ENCODE results near the gene TCAIM.
A peak's percentile ranks its signal among the peaks of the same experiment; 100 is the strongest.

Gene TCAIM

GRCh38 chr3:44338010-44338827 lies at the start of gene TCAIM (continued):
- TF ChIP-seq PRDM6 (tag by site-specific recombination; IDR thresholded peaks at IDR 0.05) (no peak), TRIM28 (IDR thresholded peaks at IDR 0.05; ENCODE audit: borderline replicate concordance, low read length) (peak; percentile 80; the same call in 1 of the 2 replicates), ZNF221 (tag by site-specific recombination; IDR thresholded peaks at IDR 0.05; ENCODE audit: borderline replicate concordance) (no peak), EGR2 (tag by site-specific recombination; IDR thresholded peaks at IDR 0.05; ENCODE audit: low read depth) (peak; percentile 25; the same call in 1 of the 2 replicates), ZNF266 (tag by site-specific recombination; IDR thresholded peaks at IDR 0.05; ENCODE audit: low read depth) (no peak), ZBTB6 (tag by site-specific recombination; IDR thresholded peaks at IDR 0.05) (no peak), YY2 (tag by site-specific recombination; IDR thresholded peaks at IDR 0.05) (no peak), ZNF148 (tag by site-specific recombination; IDR thresholded peaks at IDR 0.05; ENCODE audit: borderline replicate concordance) (no peak), KLF7 (tag by site-specific recombination; IDR thresholded peaks at IDR 0.05; ENCODE audit: borderline replicate concordance) (peak; percentile 54; the same call in 1 of the 2 replicates), ZNF677 (tag by site-specific recombination; IDR thresholded peaks at IDR 0.05) (no peak), ZNF202 (tag by site-specific recombination; IDR thresholded peaks at IDR 0.05; ENCODE audit: borderline replicate concordance) (no peak), TCF7L2 (IDR thresholded peaks at IDR 0.05; ENCODE audit: borderline replicate concordance, low read depth, low read length) (no peak), OVOL3 (tag by site-specific recombination; IDR thresholded peaks at IDR 0.05) (no peak), ZNF596 (tag by site-specific recombination; IDR thresholded peaks at IDR 0.05) (no peak), ZNF571 (tag by site-specific recombination; IDR thresholded peaks at IDR 0.05) (no peak), ZNF670 (tag by site-specific recombination; IDR thresholded peaks at IDR 0.05; ENCODE audit: low read depth) (no peak), ZNF394 (tag by site-specific recombination; IDR thresholded peaks at IDR 0.05; ENCODE audit: borderline replicate concordance) (no peak; the same call in 1 of the 2 replicates), ZNF121 (tag by site-specific recombination; IDR thresholded peaks at IDR 0.05) (no peak), ZNF140 (tag by site-specific recombination; IDR thresholded peaks at IDR 0.05) (no peak), ZNF510 (tag by site-specific recombination; IDR thresholded peaks at IDR 0.05; ENCODE audit: insufficient replicate concordance) (no peak), ZNF214 (tag by site-specific recombination; IDR thresholded peaks at IDR 0.05; ENCODE audit: borderline replicate concordance) (no peak), GLIS1 (tag by site-specific recombination; IDR thresholded peaks at IDR 0.05) (peak; percentile 77), SP3 (tag by site-specific recombination; IDR thresholded peaks at IDR 0.05) (peak; percentile 59; the same call in 1 of the 2 replicates), ZNF791 (tag by site-specific recombination; IDR thresholded peaks at IDR 0.05) (no peak), ZNF561 (tag by site-specific recombination; IDR thresholded peaks at IDR 0.05; ENCODE audit: borderline replicate concordance) (no peak), ZNF354C (tag by site-specific recombination; IDR thresholded peaks at IDR 0.05; ENCODE audit: borderline replicate concordance, low read depth) (no peak), ZNF785 (tag by site-specific recombination; IDR thresholded peaks at IDR 0.05) (0 out of 2 replicates have a peak, but pooled peaks have one; percentile 36), ZNF146 (tag by site-specific recombination; IDR thresholded peaks at IDR 0.05) (no peak), ZNF792 (tag by site-specific recombination; IDR thresholded peaks at IDR 0.05) (no peak), ZNF521 (tag by site-specific recombination; IDR thresholded peaks at IDR 0.05) (no peak), PATZ1 (tag by site-specific recombination; IDR thresholded peaks at IDR 0.05) (peak; percentile 87)

Measured in HEK293 (cell line).